Uterus (tissue), 4 donors: ENCODE results near the gene MAPKBP1. TPM values are rescaled to one million over a fixed set of nuclear protein-coding genes. Genes with fewer than 3 reads are reported as not detected.

Source experiments
- DNase-seq, 2 donors: peaks; one replicate each; pipeline ENCODE4 v3.0.0-alpha.2; 2019 to 2020
- H3K27ac ChIP-seq, 2 donors: fragments of 200-600 bp; sonication (generic); 1 replicate in 1 of 2; 2 replicates in 1 of 2; pipeline ENCODE4 v1.5.1; 2016 to 2018
- H3K27me3 ChIP-seq, 2 donors: fragments of 200-600 bp; sonication (generic); one replicate each; pipeline ENCODE4 v1.5.1; 2018 to 2019; ENCODE audit warnings: control low read depth in 1 of 2
- H3K36me3 ChIP-seq, 2 donors: fragments of 200-600 bp; sonication (generic); one replicate each; pipeline ENCODE4 v1.5.1; 2019; ENCODE audit warnings: control low read depth in 1 of 2
- H3K4me1 ChIP-seq, 2 donors: fragments of 200-600 bp; sonication (generic); one replicate each; pipeline ENCODE4 v1.5.1; 2018 to 2019; ENCODE audit warnings: control low read depth in 1 of 2
- H3K4me3 ChIP-seq, 2 donors: fragments of 200-600 bp; sonication (generic); 1 replicate in 1 of 2; 2 replicates in 1 of 2; pipeline ENCODE4 v1.5.1; 2018 to 2019; ENCODE audit warnings: mild to moderate bottlenecking in 1 of 2
- H3K9me3 ChIP-seq, 2 donors: fragments of 200-600 bp; sonication (generic); one replicate each; pipeline ENCODE4 v1.5.1; 2019; ENCODE audit warnings: control low read depth in 1 of 2
- CTCF ChIP-seq, 4 experiments: fragments of 200-600 bp in 2 of 4; fragments of 450-650 bp in 2 of 4; sonication (generic) in 2 of 4; IDR thresholded peaks; one replicate each; pipeline ENCODE4 v1.5.1; 2016 to 2019; ENCODE audit warnings: antibody characterized with exemption in 4 of 4, mild to moderate bottlenecking in 2 of 4, moderate library complexity in 1 of 4
- POLR2A ChIP-seq, 2 donors: fragments of 450-650 bp; IDR thresholded peaks; one replicate each; pipeline ENCODE4 v1.6.1; 2016; ENCODE audit warnings: antibody characterized with exemption in 2 of 2, mild to moderate bottlenecking in 1 of 2, moderate library complexity in 1 of 2
- intact Hi-C: fragments of 100-400 bp; cut with DNase I; formaldehyde crosslinking; loops from one replicate; pipeline ENCODE4 v1.15.1; 2023; ENCODE audit warnings: low total_unique reads
- total RNA-seq, 4 donors: library from RNA; depleted of rRNA in 3 of 4; stranded (reverse); fragments of >200 nt in 3 of 4; gene quantifications; one replicate each; pipeline versions ENCODE4 v1.1.0 to v1.2.4, GENCODE V29; 2014 to 2023
- donor health status: DM: yes; HTN: yes; CAD: no.

The MAPKBP1 gene
- total RNA-seq, 4 donors from 2014 or later: 5.9 to 56.2 (median 23.5) TPM

GRCh38 chr15:41811432-41812195, 37.3 kb downstream of the MAPKBP1 start:
- H3K9me3 ChIP-seq: no peaks in the 10 kb centered on the region
- DNase-seq: peak; percentile 87 to 88
- H3K4me3 ChIP-seq: no peak overlapping the region
- no peaks in the 10 kb centered on the region for H3K27me3 ChIP-seq
- TF ChIP-seq POLR2A (IDR thresholded peaks at IDR 0.05) (no peak), CTCF (IDR thresholded peaks at IDR 0.05) (peak; percentile 87 to 93 (median 90))
- no peak overlapping the region for H3K27ac ChIP-seq
- intact Hi-C loops: loop anchor here (5.0 kb wide), 2 partner anchors 39 to 204 kb away; partner anchors contain the start of gene MAPKBP1
- H3K4me1 ChIP-seq: no peaks in the 10 kb centered on the region
- no peaks in the 10 kb centered on the region for H3K36me3 ChIP-seq

GRCh38 chr15:41812820-41813375, 38.6 kb downstream of the MAPKBP1 start:
- Histone ChIP-seq H3K27me3 (no peaks in the 10 kb centered on the region), H3K36me3 (no peaks in the 10 kb centered on the region), H3K9me3 (no peaks in the 10 kb centered on the region), H3K4me1 (no peaks in the 10 kb centered on the region), H3K27ac (no peak overlapping the region), H3K4me3 (no peak overlapping the region)
- TF ChIP-seq CTCF (IDR thresholded peaks at IDR 0.05) (no peak), POLR2A (IDR thresholded peaks at IDR 0.05) (no peak)
- intact Hi-C loops: loop anchor here (5.0 kb wide), 2 partner anchors 41 to 206 kb away; partner anchors contain the start of gene MAPKBP1
- no peak for DNase-seq

- TF ChIP-seq POLR2A (IDR thresholded peaks at IDR 0.05) (no peak), CTCF (IDR thresholded peaks at IDR 0.05) (no peak)
- Histone ChIP-seq H3K27me3 (no peaks in the 10 kb centered on the region), H3K36me3 (no peaks in the 10 kb centered on the region), H3K4me1 (no peaks in the 10 kb centered on the region), H3K9me3 (no peaks in the 10 kb centered on the region), H3K27ac (no peak overlapping the region), H3K4me3 (no peak overlapping the region)
- DNase-seq: no peak
- intact Hi-C loops: loop anchor here (5.0 kb wide), 2 partner anchors 41 to 206 kb away; partner anchors contain the start of gene MAPKBP1
These were observed 39.1 kb downstream of the MAPKBP1 start for GRCh38 chr15:41813426-41813825.

- Histone ChIP-seq H3K9me3 (no peaks in the 10 kb centered on the region), H3K27ac (no peak overlapping the region), H3K27me3 (no peaks in the 10 kb centered on the region), H3K4me3 (no peak overlapping the region), H3K36me3 (no peaks in the 10 kb centered on the region), H3K4me1 (no peaks in the 10 kb centered on the region)
- intact Hi-C loops: loop anchor here (5.0 kb wide), 2 partner anchors 42 to 207 kb away; partner anchors contain the start of gene MAPKBP1
- TF ChIP-seq POLR2A (IDR thresholded peaks at IDR 0.05): no peak
- TF ChIP-seq CTCF (IDR thresholded peaks at IDR 0.05): no peak
- no peak for DNase-seq
These were observed 40.2 kb downstream of the MAPKBP1 start for GRCh38 chr15:41814534-41814933.

- no peak for DNase-seq
- intact Hi-C loops: no loop called here
- TF ChIP-seq CTCF (IDR thresholded peaks at IDR 0.05): no peak
- no peak for TF ChIP-seq POLR2A (IDR thresholded peaks at IDR 0.05)
These were observed 42.5 kb downstream of the MAPKBP1 start for GRCh38 chr15:41816788-41817187.

More at GRCh38 chr15:41816788-41817187, 42.5 kb downstream of the MAPKBP1 start:
- Histone ChIP-seq H3K27me3 (no peaks in the 10 kb centered on the region), H3K9me3 (no peaks in the 10 kb centered on the region), H3K4me1 (no peaks in the 10 kb centered on the region), H3K4me3 (no peak overlapping the region), H3K36me3 (no peaks in the 10 kb centered on the region), H3K27ac (no peak overlapping the region)
